RPMI7951 (cell line): ENCODE results near the gene NME7. TPM values are rescaled to one million over a fixed set of nuclear protein-coding genes. Genes with fewer than 3 reads are reported as not detected.
"Not testable (repeated sequence)": the region's sequence is repeated elsewhere in the genome, so short reads cannot be mapped to it uniquely, and the experiment has no call there.

Experiments used
- DNase-seq: peaks from one replicate; pipeline ENCODE4 v3.0.0-alpha.2; 2012; ENCODE audit warnings: low read depth
- total RNA-seq: library from RNA; depleted of rRNA; stranded (reverse); fragments of >200 nt; shearing (Covaris generic); gene quantifications from 2 replicates; pipeline ENCODE4 v1.2.3, GENCODE V29; 2014

The NME7 gene
- total RNA-seq, 1 experiment from 2014 or later = 31.1 TPM

GRCh38 chr1:169235568-169235967, 132.0 kb downstream of the NME7 start:
- DNase-seq = no peak

- no peak for DNase-seq
Observed at GRCh38 chr1:169234780-169235179, 132.8 kb downstream of the NME7 start.

GRCh38 chr1:169217636-169218035, 150.0 kb downstream of the NME7 start:
- no peak for DNase-seq

GRCh38 chr1:169214598-169214997, 153.0 kb downstream of the NME7 start:
- no peak for DNase-seq

- no peak for DNase-seq
Observed at GRCh38 chr1:169212088-169212487, 155.5 kb downstream of the NME7 start.

- no peak for DNase-seq
Observed at GRCh38 chr1:169207797-169208520, 159.6 kb downstream of the NME7 start.

- no peak for DNase-seq
Observed at GRCh38 chr1:169204157-169204556, 163.4 kb downstream of the NME7 start.

- DNase-seq = no peak
Observed at GRCh38 chr1:169202791-169203665, 164.6 kb downstream of the NME7 start.

DNA sequence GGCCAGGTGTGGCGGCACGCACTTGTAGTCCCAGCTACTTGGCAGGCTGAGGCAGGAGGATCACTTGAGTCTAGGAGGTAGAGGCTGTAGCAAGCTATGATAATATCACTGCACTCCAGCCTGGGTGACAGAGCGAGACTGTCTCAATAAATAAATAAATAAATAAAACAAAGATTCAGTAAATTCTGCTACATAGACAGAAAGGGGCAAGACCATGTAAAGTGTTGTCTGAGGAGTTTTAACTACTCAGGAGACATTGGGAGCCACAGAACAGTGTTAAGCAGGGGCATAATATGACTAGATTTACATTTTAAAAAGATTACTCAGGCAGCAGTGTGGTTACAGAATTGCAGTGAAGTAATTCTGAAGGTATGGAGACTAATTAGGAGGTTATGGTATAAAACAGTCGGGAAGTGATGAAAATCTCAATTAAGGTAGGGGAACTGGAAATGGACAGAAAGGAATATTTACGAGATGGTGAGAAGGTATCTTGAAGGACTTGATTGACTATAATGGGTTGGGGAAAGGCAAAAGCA, 166.4 kb downstream of the NME7 start:
- peak; percentile 11 for DNase-seq

DNA sequence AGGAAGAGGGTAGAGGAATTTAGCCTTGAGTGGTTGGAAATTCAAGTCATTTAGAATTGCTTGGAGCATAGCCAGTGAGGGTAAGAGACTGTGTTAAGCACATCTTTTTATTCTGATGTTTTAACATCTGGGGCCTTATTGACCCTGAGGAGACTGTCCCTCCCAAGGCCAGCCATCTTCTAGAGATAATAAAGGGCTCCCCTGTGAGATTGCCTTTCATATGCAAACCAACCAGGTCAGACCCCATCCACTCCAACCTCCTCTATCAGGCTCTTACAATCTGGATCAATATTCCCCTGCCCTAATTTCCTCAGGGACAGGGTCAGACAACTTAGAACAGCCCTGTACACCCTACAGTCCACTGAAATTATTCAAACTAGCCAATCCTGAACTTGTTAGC, 167.3 kb downstream of the NME7 start:
- no peak for DNase-seq

GRCh38 chr1:169196581-169196980, 171.0 kb downstream of the NME7 start:
- no peak for DNase-seq

DNA sequence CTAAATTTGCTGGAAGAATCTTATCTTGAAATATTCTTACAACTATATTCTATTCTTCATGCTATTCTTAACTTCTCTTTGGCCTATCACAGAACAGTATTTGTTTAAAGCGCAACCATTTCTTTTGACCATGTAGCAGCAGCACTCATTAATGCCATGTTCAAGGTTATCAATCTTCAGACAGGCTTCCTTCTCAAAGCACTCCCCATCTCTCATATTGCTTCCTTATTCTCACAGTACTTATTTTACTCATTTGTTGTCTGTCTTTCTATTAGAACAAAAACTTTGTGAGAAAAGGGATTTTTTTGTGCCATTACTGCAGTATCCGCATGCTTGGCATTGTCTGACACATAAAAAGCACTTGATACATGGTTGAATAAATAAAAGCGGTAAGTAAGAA, 171.4 kb downstream of the NME7 start:
- no peak for DNase-seq

- peak; percentile 2 for DNase-seq
Observed at GRCh38 chr1:169193191-169193850, 174.3 kb downstream of the NME7 start.

GRCh38 chr1:169186106-169186505, 181.5 kb downstream of the NME7 start:
- DNase-seq = no peak

- no peak for DNase-seq
Observed at GRCh38 chr1:169184812-169185211, 182.8 kb downstream of the NME7 start.

DNA sequence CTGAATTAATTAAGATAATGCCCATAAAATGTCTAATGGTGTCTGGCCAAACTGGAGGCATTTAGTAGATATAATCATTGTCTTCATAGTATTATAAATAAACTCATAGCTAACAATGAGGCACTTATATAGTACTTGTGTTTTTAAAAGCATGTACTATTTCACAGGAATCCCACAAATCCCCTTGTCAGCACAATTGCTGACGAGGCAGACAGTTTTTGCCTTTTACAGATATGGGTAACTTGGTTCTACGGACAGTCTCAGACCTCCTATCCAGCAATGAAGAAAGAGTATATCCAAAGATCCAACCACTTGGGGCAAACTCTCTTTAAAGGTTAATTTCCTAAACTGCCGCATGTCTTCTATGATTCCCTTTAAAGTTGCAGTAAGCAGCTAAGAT, 187.4 kb downstream of the NME7 start:
- DNase-seq = no peak

- not testable (repeated sequence) for DNase-seq
Observed at GRCh38 chr1:169179431-169179830, 188.2 kb downstream of the NME7 start.

- DNase-seq = no peak
Observed at GRCh38 chr1:169175461-169175860, 192.1 kb downstream of the NME7 start.

GRCh38 chr1:169163059-169163458, 204.5 kb downstream of the NME7 start:
- DNase-seq = peak; percentile 45

- no peak for DNase-seq
Observed at GRCh38 chr1:169161496-169162194, 206.0 kb downstream of the NME7 start.

- peak; percentile 3 for DNase-seq
Observed at GRCh38 chr1:169160845-169161495, 206.6 kb downstream of the NME7 start.
